ENCODE results near the gene BCL7B. TPM values are rescaled to one million over a fixed set of nuclear protein-coding genes. Genes with fewer than 3 reads are reported as not detected.

BCL7B gene
- total and polyA plus RNA-seq, 2 of the 13 experiments (the other 11 are each of a cell fraction or from before 2014, with no cell fraction given): 24.3 to 38.2 TPM

- TF ChIP-seq POGK (CRISPR knock-in tag; conservative IDR thresholded peaks at IDR 0.05) (peak; percentile 73; the same call in 1 of the 2 replicates), ZNF260 (CRISPR knock-in tag; IDR thresholded peaks at IDR 0.05; ENCODE audit: borderline replicate concordance, low read depth) (no peak), ETV6 (CRISPR knock-in tag; conservative IDR thresholded peaks at IDR 0.05) (peak; percentile 1; the same call in 1 of the 2 replicates), ZNF746 (CRISPR knock-in tag; IDR thresholded peaks at IDR 0.05) (peak; percentile 30; the same call in 1 of the 2 replicates), ZNF430 (CRISPR knock-in tag; IDR thresholded peaks at IDR 0.05) (peak; percentile 65; the same call in 1 of the 2 replicates), ZNF577 (CRISPR knock-in tag; IDR thresholded peaks at IDR 0.05; ENCODE audit: borderline replicate concordance, low read depth) (no peak), ZBTB43 (CRISPR knock-in tag; conservative IDR thresholded peaks at IDR 0.05) (no peak), NR0B2 (CRISPR knock-in tag; IDR thresholded peaks at IDR 0.05) (0 out of 2 replicates have a peak, but pooled peaks have one; percentile 10), ZFP36L2 (CRISPR knock-in tag; IDR thresholded peaks at IDR 0.05) (no peak), SRF (IDR thresholded peaks at IDR 0.05; ENCODE audit: low read depth, low read length) (0 out of 2 replicates have a peak, but pooled peaks have one; percentile 21), SMAD1 (CRISPR knock-in tag; IDR thresholded peaks at IDR 0.05; ENCODE audit: borderline replicate concordance, low read depth) (no peak; the same call in 1 of the 2 replicates), RELA (CRISPR knock-in tag; IDR thresholded peaks at IDR 0.05) (no peak), ZNF225 (CRISPR knock-in tag; IDR thresholded peaks at IDR 0.05) (no peak), SIN3A (IDR thresholded peaks at IDR 0.05; ENCODE audit: borderline replicate concordance, low read depth, low read length) (peak; percentile 72; the same call in 1 of the 2 replicates), SP2 (CRISPR knock-in tag; IDR thresholded peaks at IDR 0.05) (peak; percentile 99), NFKB2 (CRISPR knock-in tag; IDR thresholded peaks at IDR 0.05; ENCODE audit: borderline replicate concordance) (peak; percentile 88; the same call in 1 of the 2 replicates), ZNF34 (CRISPR knock-in tag; IDR thresholded peaks at IDR 0.05; ENCODE audit: borderline replicate concordance) (no peak), FOXJ3 (CRISPR knock-in tag; IDR thresholded peaks at IDR 0.05; ENCODE audit: borderline replicate concordance) (no peak), ZMYM4 (CRISPR knock-in tag; IDR thresholded peaks at IDR 0.05) (peak; percentile 56; the same call in 1 of the 2 replicates), RARA (CRISPR knock-in tag; IDR thresholded peaks at IDR 0.05) (peak; percentile 67), ELF4 (CRISPR knock-in tag; IDR thresholded peaks at IDR 0.05; ENCODE audit: borderline replicate concordance) (no peak), NFIC (IDR thresholded peaks at IDR 0.05; ENCODE audit: low read length) (no peak), ZBTB7B (CRISPR knock-in tag; IDR thresholded peaks at IDR 0.05) (0 out of 2 replicates have a peak, but pooled peaks have one; percentile 21), DZIP1 (CRISPR knock-in tag; IDR thresholded peaks at IDR 0.05) (no peak)
These were observed 35.2 kb downstream of the BCL7B start, which contains the start of gene BAZ1B (continued) for GRCh38 chr7:73522105-73522872.
